Measurements from ENCODE around the gene ZFYVE28.

GRCh38 chr4:2366252-2367192, 51.9 kb downstream of the ZFYVE28 start:
- no peak for TF ChIP-seq CTCF (IDR thresholded peaks at IDR 0.05; ENCODE audit: low read depth, low read length, poor library complexity, severe bottlenecking)
- no peak for TF ChIP-seq EZH2phosphoT487 (IDR thresholded peaks at IDR 0.05; ENCODE audit: borderline replicate concordance, low read length)
